K562 (cell line): ENCODE data around the gene TELO2. TPM values are rescaled to one million over a fixed set of nuclear protein-coding genes. Genes with fewer than 3 reads are reported as not detected.

Experiments
- ATAC-seq: fragments of 200-7000 bp; cut with Tn5 transposase; 3 replicates; pipeline ENCODE4 v1.9.1; 2020; ENCODE audit warnings: moderate library complexity
- BruUV-seq: library from RNA; stranded (reverse); fragments of 400-500 nt; replicated peaks from 2 replicates; lab custom pipeline; 2021; lab: Mats Ljungman, UMichigan
- CTCF ChIA-PET: fragments of 300-600 bp; formaldehyde crosslinking; extraction: SDS; loops from one replicate; lab custom pipeline; 2021; ENCODE audit warnings: low intra/inter-chr PET ratio; lab: Yijun Ruan, JAX
- POLR2A ChIA-PET: fragments of 300-600, 350-650 bp; sonication (Branson Sonifier 250); formaldehyde crosslinking; extraction: SDS; loops from one replicate; lab custom pipeline; 2021; ENCODE audit warnings: antibody characterized with exemption, inconsistent platforms; lab: Yijun Ruan, JAX
- DNase-seq, 4 experiments: peaks; one replicate each; pipeline versions ENCODE4 v3.0.0 to v3.0.0-alpha.2; 2011 to 2018; ENCODE audit warnings: low spot score in 3 of 4, mixed read lengths in 3 of 4; ENCODE audit errors: extremely low read depth in 1 of 4
- FAIRE-seq: peaks from 2 replicates; lab custom pipeline; 2011; peaks lifted over from hg19 to GRCh38; lab: Jason Lieb, UNC
- H2AFZ ChIP-seq: 2 replicates; pipeline ENCODE4 v1.6.0; 2011; ENCODE audit warnings: low read depth, low read length, control low read depth, inconsistent platforms
- H3K27ac ChIP-seq: fragments of 200-600 bp; 3 replicates; pipeline ENCODE4 v1.8.0; 2011; ENCODE audit warnings: low read depth, mild to moderate bottlenecking, control low read depth, inconsistent platforms, low read length, moderate library complexity, mixed read lengths; ENCODE audit errors: extremely low read depth
- H3K27me3 ChIP-seq, 2 experiments: fragments of 300-600 bp in 1 of 2; 2 replicates in 1 of 2; 3 replicates in 1 of 2; pipeline versions ENCODE4 v1.6.0 to v1.8.0; 2011; ENCODE audit warnings: inconsistent platforms in 2 of 2, low read length in 2 of 2, mild to moderate bottlenecking in 1 of 2, mixed read lengths in 1 of 2, moderate library complexity in 1 of 2; ENCODE audit not compliant: control insufficient read depth in 2 of 2, insufficient read depth in 2 of 2
- H3K36me3 ChIP-seq: fragments of 300-600 bp; 3 replicates; pipeline ENCODE4 v1.8.0; 2011; ENCODE audit warnings: mild to moderate bottlenecking, low read length, inconsistent platforms; ENCODE audit not compliant: control insufficient read depth, insufficient read depth
- H3K4me1 ChIP-seq, 2 experiments: fragments of 200-600 bp in 1 of 2; replicated peaks in 1 of 2; 2 replicates in 1 of 2; 3 replicates in 1 of 2; pipeline versions ENCODE4 v1.5.1 to v1.8.0; 2011; ENCODE audit warnings: inconsistent platforms in 2 of 2, low read length in 2 of 2, mild to moderate bottlenecking in 1 of 2, mixed read lengths in 1 of 2, moderate library complexity in 1 of 2; ENCODE audit not compliant: control insufficient read depth in 2 of 2, insufficient read depth in 2 of 2
- H3K4me2 ChIP-seq: 2 replicates; pipeline ENCODE4 v1.6.1; 2011; ENCODE audit warnings: low read length, control low read depth, inconsistent platforms, mixed read lengths; ENCODE audit not compliant: insufficient read depth
- H3K4me3 ChIP-seq: fragments of 200-600 bp; sonication (generic), shearing (Covaris generic); 2 replicates; pipeline ENCODE4 v1.5.1; 2016; ENCODE audit warnings: control low read depth, inconsistent platforms
- H3K79me2 ChIP-seq: fragments of 200-600 bp; 3 replicates; pipeline ENCODE4 v1.8.0; 2011; ENCODE audit warnings: low read length, inconsistent platforms; ENCODE audit not compliant: control insufficient read depth, insufficient read depth
- H3K9ac ChIP-seq, 2 experiments: 2 replicates each; pipeline versions ENCODE4 v1.6.0 to v1.6.1; 2011; ENCODE audit warnings: low read depth in 2 of 2, low read length in 2 of 2, control low read depth in 1 of 2, inconsistent platforms in 1 of 2, mild to moderate bottlenecking in 1 of 2, mixed read lengths in 1 of 2; ENCODE audit not compliant: insufficient read depth in 1 of 2
- H3K9me1 ChIP-seq: one replicate; pipeline ENCODE4 v1.6.0; 2011; ENCODE audit warnings: inconsistent platforms, mild to moderate bottlenecking, low read length, moderate library complexity; ENCODE audit not compliant: control insufficient read depth, insufficient read depth
- H3K9me3 ChIP-seq: replicated peaks from 2 replicates; pipeline ENCODE4 v1.5.1; 2011; ENCODE audit warnings: low read depth, low read length, inconsistent platforms; ENCODE audit not compliant: control insufficient read depth, insufficient read depth
- H4K20me1 ChIP-seq: replicated peaks from 2 replicates; pipeline ENCODE4 v1.6.1; 2011; ENCODE audit warnings: low read length, inconsistent platforms, mixed read lengths; ENCODE audit not compliant: control insufficient read depth, insufficient read depth
- JUN ChIP-seq, 2 experiments: sonication (generic) in 1 of 2; formaldehyde crosslinking in 1 of 2; IDR thresholded peaks; 2 replicates each; pipeline versions ENCODE4 v1.6.1 to v1.8.0; 2012 to 2022; ENCODE audit warnings: borderline replicate concordance in 2 of 2, mild to moderate bottlenecking in 2 of 2, improper control_type of control experiment in 1 of 2, low read depth in 1 of 2, low read length in 1 of 2, missing genetic modification reagents in 1 of 2
- POLR2G ChIP-seq: fragments of 200-400 bp; formaldehyde crosslinking; IDR thresholded peaks from 2 replicates; pipeline ENCODE4 v1.6.1; 2017; ENCODE audit warnings: low read depth, mild to moderate bottlenecking, antibody characterized with exemption, low read length, moderate library complexity
- WGBS: fragments of 100-300 bp; shearing (Covaris generic); methylation state at CpG from one replicate; pipeline ENCODE4 v1.1.6; 2016; ENCODE audit warnings: low coverage, mixed read lengths; ENCODE audit not compliant: insufficient coverage; ENCODE audit errors: missing lambda C conversion rate; 5-methylcytosine and 5-hydroxymethylcytosine counted together
- in situ Hi-C: fragments of 300-500 bp; cut with MboI; formaldehyde crosslinking; loops from 4 replicates; pipeline ENCODE4 v1.15.0; 2018; ENCODE audit warnings: inconsistent platforms, mixed read lengths
- intact Hi-C: fragments of 100-400 bp; cut with micrococcal nuclease; formaldehyde crosslinking; loops from 2 replicates; pipeline ENCODE4 v1.14.2; 2022
- polyA plus RNA-seq, 8 experiments: library from polyadenylated mRNA; depleted of rRNA in 4 of 8; stranded (reverse) in 5 of 8; unstranded in 3 of 8; fragments of >200 nt; fragmentation: Nextera tagmentation in 2 of 8; fragmentation: Illumina TruSeq in 1 of 8; extraction: Ambion mirVana in 2 of 8; extraction: Trizol in 1 of 8; gene quantifications; 2 replicates each; pipeline versions ENCODE4 v1.2.1 to v1.2.3, GENCODE V29; 2011 to 2014; ENCODE audit warnings: inconsistent platforms in 1 of 8, missing spikeins in 1 of 8
- total RNA-seq, 7 experiments: library from RNA; depleted of rRNA in 6 of 7; stranded (reverse); fragments of >200 nt in 6 of 7; fragmentation: Illumina TruSeq in 2 of 7; extraction: Trizol in 2 of 7; gene quantifications; 2 replicates each; pipeline versions ENCODE4 v1.2.1 to v1.2.3, GENCODE V29; 2011 to 2021; ENCODE audit warnings: low replicate concordance in 1 of 7
- TF ChIP-seq, protein P1 (sequence below), 3 experiments: fragments of 200-800 bp in 1 of 3; fragments of 250-450 bp in 1 of 3; fragments of 450-650 bp in 1 of 3; sonication (Bioruptor Pico) in 1 of 3; sonication (Bioruptor generic) in 1 of 3; formaldehyde crosslinking in 1 of 3; IDR thresholded peaks; 2 replicates each; pipeline versions ENCODE4 v1.6.1 to v1.8.0; 2016 to 2022; ENCODE audit warnings: mild to moderate bottlenecking in 2 of 3, missing genetic modification characterization in 2 of 3, missing compliant biosample characterization in 1 of 3, moderate library complexity in 1 of 3

Gene TELO2
- total and polyA plus RNA-seq, 9 of the 15 experiments (the other 6 are each of a cell fraction or from before 2014, with no cell fraction given), result 0.51 to 91.8 (median 14.5) TPM

DNA sequence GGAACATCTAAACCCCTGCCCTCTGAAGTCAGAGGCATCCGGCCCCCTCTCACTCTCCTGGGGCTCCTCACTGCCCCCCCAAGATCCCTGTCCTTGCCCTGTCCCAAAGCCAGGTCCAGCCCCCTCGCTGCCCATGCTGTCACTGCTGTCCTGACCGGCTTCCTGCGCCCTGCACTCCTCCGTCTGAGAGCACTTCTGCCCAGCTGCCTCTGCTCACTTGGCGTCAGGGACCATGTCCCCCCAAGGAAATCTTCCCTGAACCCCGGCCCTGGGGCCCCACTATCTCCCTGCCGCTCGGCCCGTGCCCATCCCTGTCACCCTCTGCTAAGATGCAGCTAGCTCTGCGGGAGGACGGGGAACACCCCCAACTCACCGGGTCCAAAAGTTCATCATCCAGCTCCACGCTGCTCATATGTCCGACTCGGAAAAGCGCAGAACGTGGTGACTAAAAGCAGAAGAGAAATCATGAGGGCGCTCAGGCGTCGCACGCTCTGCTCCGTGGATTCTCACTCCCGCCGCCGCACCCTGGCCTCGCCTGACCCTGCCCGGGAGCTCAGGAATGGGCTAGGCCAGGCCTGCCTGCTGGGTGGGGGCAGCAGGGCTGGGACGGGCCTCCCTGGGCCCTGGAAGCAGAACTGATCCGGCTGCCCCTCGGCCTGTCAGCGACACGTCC, 28.1 kb upstream of the TELO2 start:
- intact Hi-C loops (no loop called here), in situ Hi-C loops (no loop called here)
- ChIA-PET POLR2A (interaction anchor here (0.6 to 1.0 kb wide), 3 partner anchors 10 to 21 kb away, joined by 3 to 4 read pairs (median 3); no protein-coding TSS in a partner anchor), CTCF (no interaction called here)
- WGBS, result 91% methylated on average over 23 of the region's 33 CpGs
- FAIRE-seq (no peak), DNase-seq (no peak), ATAC-seq (no peak)
- TF ChIP-seq POLR2G (peak; percentile 35; the same call in 1 of the 2 replicates), JUN (IDR thresholded peaks at IDR 0.05; ENCODE audit: borderline replicate concordance, low read depth, low read length) (no peak), JUN (CRISPR knock-in tag; IDR thresholded peaks at IDR 0.05; ENCODE audit: borderline replicate concordance) (no peak)
- TF ChIP-seq, protein P1, sequence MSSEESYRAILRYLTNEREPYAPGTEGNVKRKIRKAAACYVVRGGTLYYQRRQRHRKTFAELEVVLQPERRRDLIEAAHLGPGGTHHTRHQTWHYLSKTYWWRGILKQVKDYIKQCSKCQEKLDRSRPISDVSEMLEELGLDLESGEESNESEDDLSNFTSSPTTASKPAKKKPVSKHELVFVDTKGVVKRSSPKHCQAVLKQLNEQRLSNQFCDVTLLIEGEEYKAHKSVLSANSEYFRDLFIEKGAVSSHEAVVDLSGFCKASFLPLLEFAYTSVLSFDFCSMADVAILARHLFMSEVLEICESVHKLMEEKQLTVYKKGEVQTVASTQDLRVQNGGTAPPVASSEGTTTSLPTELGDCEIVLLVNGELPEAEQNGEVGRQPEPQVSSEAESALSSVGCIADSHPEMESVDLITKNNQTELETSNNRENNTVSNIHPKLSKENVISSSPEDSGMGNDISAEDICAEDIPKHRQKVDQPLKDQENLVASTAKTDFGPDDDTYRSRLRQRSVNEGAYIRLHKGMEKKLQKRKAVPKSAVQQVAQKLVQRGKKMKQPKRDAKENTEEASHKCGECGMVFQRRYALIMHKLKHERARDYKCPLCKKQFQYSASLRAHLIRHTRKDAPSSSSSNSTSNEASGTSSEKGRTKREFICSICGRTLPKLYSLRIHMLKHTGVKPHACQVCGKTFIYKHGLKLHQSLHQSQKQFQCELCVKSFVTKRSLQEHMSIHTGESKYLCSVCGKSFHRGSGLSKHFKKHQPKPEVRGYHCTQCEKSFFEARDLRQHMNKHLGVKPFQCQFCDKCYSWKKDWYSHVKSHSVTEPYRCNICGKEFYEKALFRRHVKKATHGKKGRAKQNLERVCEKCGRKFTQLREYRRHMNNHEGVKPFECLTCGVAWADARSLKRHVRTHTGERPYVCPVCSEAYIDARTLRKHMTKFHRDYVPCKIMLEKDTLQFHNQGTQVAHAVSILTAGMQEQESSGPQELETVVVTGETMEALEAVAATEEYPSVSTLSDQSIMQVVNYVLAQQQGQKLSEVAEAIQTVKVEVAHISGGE (CRISPR knock-in tag; IDR thresholded peaks at IDR 0.05), result no peak
- no peaks in the 10 kb centered on the region for H3K9me3 ChIP-seq
- H3K4me2 ChIP-seq, result no peak overlapping the region
- no peak overlapping the region for H2AFZ ChIP-seq
- H3K79me2 ChIP-seq, result peaks cover 33% of the 10 kb centered on the region
- H3K27me3 ChIP-seq, result no peaks in the 10 kb centered on the region
- H4K20me1 ChIP-seq, result peaks cover 8% of the 10 kb centered on the region; the same call in 1 of the 2 replicates
- H3K4me3 ChIP-seq, result no peak overlapping the region
- H3K27ac ChIP-seq, result no peak overlapping the region
- H3K9ac ChIP-seq, result peak overlapping the region in 1 of 2 experiments; percentile 45; a peak in 1 of 4 replicates
- peaks cover 32% of the 10 kb centered on the region; the same call in 1 of the 3 replicates for H3K36me3 ChIP-seq
- BruUV-seq, result no TSS peak
- H3K9me1 ChIP-seq, result peaks cover 2% of the 10 kb centered on the region
- H3K4me1 ChIP-seq, result peaks cover 0 to 39% of the 10 kb centered on the region in 2 experiments; a peak in 3 of 5 replicates
